Right ventricle myocardium inferior (tissue), 1 donor: Measurements from ENCODE around the gene GP2. TPM values are rescaled to one million over a fixed set of nuclear protein-coding genes. Genes with fewer than 3 reads are reported as not detected.

Source experiments
- ATAC-seq: fragments of 200-7000 bp; cut with Tn5 transposase; one replicate; pipeline ENCODE4 v1.9.1; 2020; ENCODE audit warnings: mild to moderate bottlenecking, moderate library complexity
- DNase-seq: peaks from one replicate; pipeline ENCODE4 v3.0.0; 2021; ENCODE audit errors: missing footprints
- intact Hi-C: fragments of 100-400 bp; cut with DNase I; formaldehyde crosslinking; loops from one replicate; pipeline ENCODE4 v1.11.0; 2022
- long read RNA-seq: library from polyadenylated mRNA; unstranded; transcript quantifications from one replicate; pipeline ENCODE4 v2.0.0, GENCODE V29; 2021
- total RNA-seq: library from RNA; stranded (reverse); fragmentation: NEBNext Ultra II Directional; extraction: Animal tissue kit (Norgen Biotek cat#: 25700); gene quantifications from one replicate; pipeline ENCODE4 v1.2.1, GENCODE V29; 2021
- donor health status: DM: no; HTN: yes; CAD: no; lungs with severe emphysema.

The GP2 gene
- not detected for total RNA-seq
- long read RNA-seq: 0 reads

GRCh38 chr16:20327444-20328041 is at the start of gene GP2:
Gene GP2 (minus strand): TSS chr16:20327513. CDS start chr16:20326431, 1,082 bp downstream.
- ATAC-seq (no peak), DNase-seq (no peak)
- intact Hi-C loops: no loop called here

- no peak for ATAC-seq
- DNase-seq: no peak
- intact Hi-C loops: no loop called here
These were observed 45.4 kb upstream of the GP2 start for GRCh38 chr16:20372701-20373100.

GRCh38 chr16:20369452-20370054 is 42.2 kb upstream of the GP2 start:
- no peak for DNase-seq
- intact Hi-C loops: no loop called here
- ATAC-seq: no peak

- intact Hi-C loops: no loop called here
- no peak for DNase-seq
- no peak for ATAC-seq
These were observed 36.7 kb upstream of the GP2 start for GRCh38 chr16:20364051-20364450.

GRCh38 chr16:20363191-20363590 is 35.9 kb upstream of the GP2 start:
- DNase-seq: no peak
- no peak for ATAC-seq
- intact Hi-C loops: no loop called here

- ATAC-seq (no peak), DNase-seq (no peak)
- intact Hi-C loops: no loop called here
These were observed 32.7 kb upstream of the GP2 start for GRCh38 chr16:20359997-20360396.

- intact Hi-C loops: no loop called here
- ATAC-seq: no peak
- DNase-seq: no peak
These were observed 27.9 kb upstream of the GP2 start for GRCh38 chr16:20355114-20355782.

- DNase-seq (no peak), ATAC-seq (no peak)
- intact Hi-C loops: no loop called here
These were observed 26.1 kb upstream of the GP2 start for GRCh38 chr16:20353379-20353778.

GRCh38 chr16:20352615-20353014 is 25.3 kb upstream of the GP2 start, which contains the start of gene UMOD:
Gene UMOD (minus strand): TSS chr16:20352715. CDS start chr16:20350737, 1,978 bp downstream.
- no peak for ATAC-seq

GRCh38 chr16:20349615-20350014 is 22.3 kb upstream of the GP2 start:
- DNase-seq (no peak), ATAC-seq (no peak)
- intact Hi-C loops: no loop called here

More at GRCh38 chr16:20352615-20353014, 25.3 kb upstream of the GP2 start, which contains the start of gene UMOD:
- no peak for DNase-seq
- intact Hi-C loops: no loop called here

- peak; percentile 67 for DNase-seq
- intact Hi-C loops: no loop called here
These were observed 21.3 kb upstream of the GP2 start for GRCh38 chr16:20348365-20349185.

GRCh38 chr16:20347666-20348364 is 20.5 kb upstream of the GP2 start:
- no peak for ATAC-seq
- intact Hi-C loops: no loop called here
- DNase-seq: no peak

More at GRCh38 chr16:20348365-20349185, 21.3 kb upstream of the GP2 start:
- no peak for ATAC-seq

- no peak for DNase-seq
- intact Hi-C loops: no loop called here
These were observed 17.3 kb upstream of the GP2 start for GRCh38 chr16:20344611-20345010.

GRCh38 chr16:20339744-20340143 is 12.4 kb upstream of the GP2 start:
- intact Hi-C loops: no loop called here
- DNase-seq (no peak), ATAC-seq (no peak)

More at GRCh38 chr16:20344611-20345010, 17.3 kb upstream of the GP2 start:
- no peak for ATAC-seq

GRCh38 chr16:20336955-20337354 is 9.6 kb upstream of the GP2 start:
- DNase-seq: no peak
- intact Hi-C loops: no loop called here
- ATAC-seq: no peak

- DNase-seq (no peak), ATAC-seq (no peak)
- intact Hi-C loops: no loop called here
These were observed 7.1 kb upstream of the GP2 start for GRCh38 chr16:20334396-20334795.

- no peak for ATAC-seq
These were observed 5.8 kb upstream of the GP2 start for GRCh38 chr16:20333120-20333519.

GRCh38 chr16:20332411-20332810 is 5.1 kb upstream of the GP2 start:
- DNase-seq (no peak), ATAC-seq (no peak)
- intact Hi-C loops: no loop called here

More at GRCh38 chr16:20333120-20333519, 5.8 kb upstream of the GP2 start:
- no peak for DNase-seq
- intact Hi-C loops: no loop called here

- no peak for DNase-seq
- ATAC-seq: no peak
- intact Hi-C loops: no loop called here
These were observed 4.3 kb upstream of the GP2 start for GRCh38 chr16:20331635-20332034.
